Activated CD4-positive, alpha-beta T cell treated with anti-CD3 and anti-CD28 coated beads for 24 hours (primary cell): ENCODE results near the gene STEAP1.
"Not testable (repeated sequence)": the region's sequence is repeated elsewhere in the genome, so short reads cannot be mapped to it uniquely, and the experiment has no call there.

ENCODE experiments used
- DNase-seq, 2 donors: peaks; one replicate each; pipeline ENCODE4 v3.0.0-alpha.2; 2020; ENCODE audit warnings: low read depth in 2 of 2

The STEAP1 gene

DNA sequence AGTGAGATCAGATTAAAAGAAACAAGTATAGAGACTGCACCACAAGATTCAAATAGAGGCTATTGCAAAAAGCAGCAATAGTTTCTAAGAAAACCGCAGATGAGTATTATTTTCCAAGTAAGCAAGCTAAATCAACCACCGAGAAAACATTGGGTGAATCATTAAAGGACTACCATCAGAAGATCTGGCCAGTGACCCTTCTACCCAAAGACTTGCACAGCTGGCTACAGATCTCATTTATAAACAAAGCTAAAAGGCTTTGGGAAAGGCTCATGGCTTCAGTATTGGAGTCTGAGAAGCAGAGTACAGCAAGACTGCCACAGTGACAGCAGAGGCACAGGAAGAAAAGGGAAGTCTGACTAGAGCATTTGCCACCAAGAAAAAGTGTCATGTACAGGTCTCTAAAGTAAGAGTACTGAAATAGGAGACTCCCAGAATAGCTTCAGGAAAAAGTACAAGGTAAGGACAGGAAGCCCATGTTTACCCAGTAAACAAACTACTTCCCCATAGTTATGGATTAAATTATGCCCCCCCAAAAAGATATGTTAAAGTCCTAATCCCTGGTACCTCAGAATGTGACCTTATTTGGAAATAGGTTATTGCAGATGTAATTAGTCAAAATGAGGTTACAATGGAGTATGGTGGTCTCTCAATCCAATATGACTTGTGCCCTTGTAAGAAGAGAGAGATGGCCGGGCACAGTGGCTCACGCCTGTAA lies 19.0 kb downstream of the STEAP1 start:
- no peak for DNase-seq

GRCh38 chr7:90175667-90176066 lies 21.4 kb downstream of the STEAP1 start:
- no peak for DNase-seq

DNA sequence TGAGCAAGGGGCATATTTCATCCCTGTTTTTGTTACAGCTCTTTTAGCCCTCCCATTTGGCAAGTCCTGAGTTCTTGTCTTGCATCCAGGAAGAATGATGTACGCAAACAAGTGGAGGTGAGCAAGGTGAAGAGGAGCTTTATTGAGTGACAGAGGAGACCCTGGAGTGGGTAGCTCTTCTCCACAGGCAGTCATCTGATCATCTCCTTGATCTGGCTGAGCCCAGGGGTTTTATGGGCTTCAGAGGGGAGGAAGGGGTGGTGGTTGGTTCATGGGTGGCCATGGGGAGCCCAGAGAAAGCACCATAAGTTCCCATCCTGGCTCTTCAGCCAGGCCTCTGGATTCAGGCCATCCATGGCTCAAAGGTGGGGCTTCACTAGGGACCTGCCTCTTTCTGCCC lies 21.9 kb downstream of the STEAP1 start:
- DNase-seq: no peak

DNA sequence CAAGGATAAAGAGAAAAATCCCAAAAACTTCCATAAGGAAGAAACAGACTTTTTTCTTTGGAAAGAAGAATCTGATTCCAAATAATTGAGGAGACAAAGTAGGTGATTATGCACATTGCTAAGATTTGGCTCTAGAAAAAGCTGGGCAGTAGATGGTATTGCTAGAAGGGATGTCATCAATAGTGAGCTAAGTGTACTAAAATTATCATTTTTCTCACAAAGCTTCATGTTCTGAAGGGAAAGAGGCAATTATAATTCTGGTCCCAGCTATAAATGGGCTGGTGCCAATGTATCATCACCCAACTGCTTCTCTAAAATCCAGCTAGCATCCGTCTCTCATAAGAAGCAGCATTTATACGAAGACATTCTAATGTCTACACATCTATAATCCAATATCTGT lies 23.9 kb downstream of the STEAP1 start:
- no peak for DNase-seq

- no peak for DNase-seq
These were observed 24.5 kb downstream of the STEAP1 start for GRCh38 chr7:90178679-90179278.

DNA sequence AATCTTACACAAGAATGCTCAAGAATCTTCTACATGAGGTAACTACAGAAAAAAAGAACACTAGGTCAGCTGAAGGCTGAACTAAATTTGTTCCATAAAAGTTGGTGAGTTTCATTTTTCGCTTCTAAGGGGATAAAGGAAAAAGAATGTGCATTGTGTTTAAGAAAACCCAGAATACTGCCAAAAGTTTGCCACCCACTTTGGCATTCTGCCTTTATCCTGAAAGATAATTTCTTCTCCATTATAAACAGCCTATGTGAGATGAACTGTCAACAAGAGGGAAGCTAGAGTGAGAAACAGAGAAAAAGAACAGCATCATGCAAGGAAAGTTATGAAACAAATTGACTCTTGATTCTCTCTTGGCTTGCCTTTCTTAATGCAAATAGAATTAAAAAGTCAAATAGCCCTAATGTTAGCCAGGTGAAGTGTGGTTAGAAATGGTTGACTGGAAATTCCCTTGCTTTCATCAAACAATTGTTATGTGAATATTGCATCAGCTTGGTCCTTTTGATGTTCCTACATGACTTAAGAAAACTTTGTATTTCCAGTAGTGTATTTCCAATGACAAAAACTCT lies 25.8 kb downstream of the STEAP1 start:
- DNase-seq: no peak

DNA sequence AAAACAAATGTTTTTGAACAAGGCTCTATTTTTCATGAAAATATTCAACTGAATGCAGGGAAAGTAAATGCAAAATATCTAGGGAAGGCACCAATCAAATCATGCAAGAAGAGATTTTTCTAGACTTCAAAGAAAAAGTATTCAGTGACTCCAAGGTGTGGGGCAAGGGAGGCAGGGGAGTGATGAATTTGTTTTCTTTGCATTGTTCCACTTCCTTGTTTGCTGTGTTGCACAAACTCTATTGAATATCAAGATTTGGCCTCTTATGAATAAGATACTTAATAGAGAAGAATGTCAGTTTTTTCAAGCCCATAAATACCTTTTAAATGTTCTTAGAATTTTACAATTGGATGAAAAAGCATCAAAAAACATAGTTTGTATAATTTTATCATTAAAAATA lies 26.4 kb downstream of the STEAP1 start:
- no peak for DNase-seq

DNA sequence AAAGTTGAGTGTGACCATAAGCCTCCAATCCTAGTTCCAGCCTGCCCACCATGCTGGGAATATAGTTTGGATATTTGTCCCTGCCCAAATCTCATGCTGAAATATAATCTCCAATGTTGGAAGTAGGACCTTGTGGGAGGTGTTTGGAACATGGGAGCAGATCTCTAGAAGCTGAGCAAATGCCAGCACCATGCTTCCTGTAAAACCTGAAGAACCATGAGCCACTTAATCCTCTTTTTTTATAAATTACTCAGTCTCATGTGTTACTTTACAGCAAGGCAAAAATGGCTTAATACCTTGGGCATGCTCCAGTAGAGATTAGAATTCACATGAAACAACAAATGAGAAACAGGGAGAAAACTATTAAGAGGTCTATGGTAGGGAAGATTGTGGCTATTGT lies 27.2 kb downstream of the STEAP1 start:
- no peak for DNase-seq

DNA sequence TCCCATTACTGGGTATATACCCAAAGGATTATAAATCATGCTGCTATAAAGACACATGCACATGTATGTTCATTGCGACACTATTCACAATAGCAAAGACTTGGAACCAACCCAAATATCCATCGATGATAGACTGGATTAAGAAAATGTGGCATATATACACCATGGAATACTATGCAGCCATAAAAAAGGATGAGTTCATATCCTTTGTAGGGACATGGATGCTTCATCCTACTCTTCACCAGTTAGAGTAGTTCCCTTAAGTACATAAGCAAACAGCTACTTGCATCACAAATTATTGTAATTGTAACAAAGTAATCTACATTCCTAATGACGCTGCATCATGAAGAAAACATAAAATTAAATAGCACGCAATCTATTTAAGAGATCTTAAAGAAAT lies 32.0 kb downstream of the STEAP1 start:
- not testable (repeated sequence) for DNase-seq

- no peak for DNase-seq
These were observed 33.3 kb downstream of the STEAP1 start for GRCh38 chr7:90187507-90188050.

DNA sequence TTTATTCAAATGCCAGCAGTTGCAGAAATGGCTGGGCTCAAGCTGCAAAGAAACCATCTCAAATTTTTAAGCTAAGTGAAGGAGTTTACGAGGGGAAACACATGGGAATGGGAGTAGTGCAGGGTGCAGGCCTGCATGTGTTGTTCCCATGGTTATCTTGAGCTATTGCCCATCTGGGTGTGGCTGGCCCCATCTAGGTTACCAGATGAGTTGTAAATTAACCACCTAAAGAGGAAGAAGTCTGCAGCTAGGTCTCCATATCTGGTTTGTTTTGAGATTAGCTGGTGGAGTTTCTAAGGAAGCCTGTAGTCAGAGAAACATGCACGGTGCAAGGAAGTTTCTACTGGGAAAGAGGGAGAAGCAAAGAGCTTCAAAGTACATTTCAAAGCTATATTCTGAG lies 34.0 kb downstream of the STEAP1 start:
- DNase-seq: no peak

GRCh38 chr7:90190995-90191394 lies 36.7 kb downstream of the STEAP1 start:
- no peak for DNase-seq

DNA sequence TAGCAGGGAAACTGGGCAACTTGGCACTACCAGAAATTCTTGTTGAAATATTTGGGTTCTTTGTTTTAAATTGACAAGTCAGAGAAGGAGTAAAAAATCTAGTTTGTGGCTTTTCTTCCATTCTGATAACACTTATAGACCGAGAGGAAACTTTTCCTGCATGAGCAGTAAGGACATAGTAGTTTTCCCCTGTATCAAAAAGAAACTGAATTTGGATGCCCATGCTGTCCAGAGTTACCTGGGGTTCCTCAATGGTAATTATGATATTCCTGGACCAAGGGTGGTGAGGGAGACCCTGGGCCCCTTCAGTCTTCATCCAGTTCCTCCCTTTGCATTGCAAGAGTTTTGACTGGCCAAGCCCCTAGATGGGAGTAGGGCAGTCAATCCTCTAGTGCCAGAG lies 37.4 kb downstream of the STEAP1 start:
- DNase-seq: no peak

DNA sequence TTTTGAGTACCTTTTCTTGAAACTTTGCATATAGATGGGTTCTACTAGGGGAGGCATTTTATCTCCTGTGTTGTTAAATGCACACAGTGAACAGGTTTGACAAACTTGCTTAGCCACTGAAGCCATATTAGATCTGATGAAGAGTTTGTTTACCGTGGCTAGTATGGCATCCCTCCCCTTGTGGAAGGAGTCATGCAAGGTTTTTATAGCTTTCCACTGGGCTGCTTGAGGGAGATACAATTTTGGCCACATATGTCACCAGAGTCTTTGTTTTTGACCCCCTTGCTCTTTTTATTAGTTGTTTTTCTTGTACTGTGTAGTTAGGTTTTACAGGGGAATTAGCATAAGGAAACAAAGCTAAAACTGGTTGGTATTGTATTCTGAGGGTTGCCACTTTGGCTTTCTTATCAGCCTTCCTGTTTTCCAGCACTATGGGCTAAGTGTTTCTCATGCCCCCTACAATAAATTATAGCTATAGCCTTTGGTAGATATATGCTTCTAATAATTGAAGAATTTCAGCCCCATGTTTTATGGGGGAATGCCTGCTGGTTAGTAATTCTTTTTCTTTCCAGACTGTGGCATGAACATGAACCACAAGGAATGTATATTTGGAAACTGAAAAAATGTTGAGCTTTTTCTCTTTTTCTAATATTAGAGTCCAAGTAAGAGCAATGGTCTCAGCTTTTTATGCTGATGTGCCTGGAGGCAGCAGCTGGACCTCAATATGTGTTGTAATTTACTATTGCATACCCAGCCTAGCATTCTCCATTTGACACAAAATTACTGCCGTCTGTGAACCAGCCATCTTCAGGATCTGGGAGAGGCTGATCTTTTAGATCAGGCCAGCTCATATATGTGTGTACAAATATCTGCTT lies 38.8 kb downstream of the STEAP1 start:
- no peak for DNase-seq

- no peak for DNase-seq
These were observed 40.9 kb downstream of the STEAP1 start for GRCh38 chr7:90194911-90195809.

- no peak for DNase-seq
These were observed 47.4 kb downstream of the STEAP1 start for GRCh38 chr7:90201500-90202195.

- DNase-seq: no peak
These were observed 53.7 kb downstream of the STEAP1 start for GRCh38 chr7:90207956-90208355.

- DNase-seq: no peak
These were observed 55.5 kb downstream of the STEAP1 start for GRCh38 chr7:90209776-90210175.

- no peak for DNase-seq
These were observed 56.2 kb downstream of the STEAP1 start for GRCh38 chr7:90210475-90210874.

GRCh38 chr7:90210981-90211380 lies 56.7 kb downstream of the STEAP1 start:
- DNase-seq: no peak
